ENCODE data around the gene REST.

REST gene

GRCh38 chr4:56979421-56980072, 71.8 kb downstream of the REST start:
- DNase-seq = peak; percentile 48

- no peak for DNase-seq
These were observed 74.1 kb downstream of the REST start for GRCh38 chr4:56981795-56982201.

- no peak for DNase-seq
These were observed 78.5 kb downstream of the REST start for GRCh38 chr4:56986192-56986591.

- no peak for DNase-seq
These were observed 79.3 kb downstream of the REST start for GRCh38 chr4:56986952-56987351.

GRCh38 chr4:56990109-56990905, 82.6 kb downstream of the REST start:
- peak; percentile 60 for DNase-seq

- DNase-seq = no peak
These were observed 87.8 kb downstream of the REST start for GRCh38 chr4:56995525-56995924.

- DNase-seq = no peak
These were observed 92.1 kb downstream of the REST start for GRCh38 chr4:56999751-57000150.

- DNase-seq = no peak
These were observed 105.9 kb downstream of the REST start for GRCh38 chr4:57013543-57014120.

Data from MV-4-11 (cell line).